Activated T-helper 1 cell treated with anti-CD3 and anti-CD28 coated beads, Interleukin-12 subunit alpha, Interleukin-12 subunit beta, Interleukin-2, Interleukin-4 antibody, amounts not matched to agents 30 ng/mL and 10 ng/mL and 1 ng/mL, durations not matched to agents 14 hours and 24 hours and 36 hours (primary cell): ENCODE measurements around the gene CROCC2. TPM values are rescaled to one million over a fixed set of nuclear protein-coding genes. Genes with fewer than 3 reads are reported as not detected.

Source experiments
- DNase-seq: peaks from one replicate; pipeline ENCODE4 v3.0.0; 2021; ENCODE audit warnings: low spot score
- H3K27ac Mint-ChIP-seq: one replicate; pipeline ENCODE4 v1.8.0; 2021; ENCODE audit warnings: mild to moderate bottlenecking, mixed read lengths
- H3K27me3 Mint-ChIP-seq: one replicate; pipeline ENCODE4 v1.8.0; 2022; ENCODE audit warnings: mild to moderate bottlenecking, moderate library complexity, mixed read lengths; ENCODE audit not compliant: insufficient read depth
- H3K36me3 Mint-ChIP-seq: one replicate; pipeline ENCODE4 v1.8.0; 2021; ENCODE audit warnings: low read depth, mixed read lengths
- H3K4me1 Mint-ChIP-seq: one replicate; pipeline ENCODE4 v1.8.0; 2021; ENCODE audit warnings: low read depth, mixed read lengths
- H3K4me3 Mint-ChIP-seq: one replicate; pipeline ENCODE4 v1.8.0; 2021; ENCODE audit warnings: mild to moderate bottlenecking, moderate library complexity, mixed read lengths
- H3K9me3 Mint-ChIP-seq: one replicate; pipeline ENCODE4 v1.8.0; 2021; ENCODE audit warnings: mixed read lengths
- intact Hi-C: fragments of 100-400 bp; cut with micrococcal nuclease; formaldehyde crosslinking; loops from one replicate; pipeline ENCODE4 v1.15.1; 2024
- total RNA-seq: library from RNA; stranded (reverse); gene quantifications from 2 replicates; pipeline ENCODE4 v1.2.3, GENCODE V29; 2022

CROCC2 gene
- not detected in 2 replicates for total RNA-seq

DNA sequence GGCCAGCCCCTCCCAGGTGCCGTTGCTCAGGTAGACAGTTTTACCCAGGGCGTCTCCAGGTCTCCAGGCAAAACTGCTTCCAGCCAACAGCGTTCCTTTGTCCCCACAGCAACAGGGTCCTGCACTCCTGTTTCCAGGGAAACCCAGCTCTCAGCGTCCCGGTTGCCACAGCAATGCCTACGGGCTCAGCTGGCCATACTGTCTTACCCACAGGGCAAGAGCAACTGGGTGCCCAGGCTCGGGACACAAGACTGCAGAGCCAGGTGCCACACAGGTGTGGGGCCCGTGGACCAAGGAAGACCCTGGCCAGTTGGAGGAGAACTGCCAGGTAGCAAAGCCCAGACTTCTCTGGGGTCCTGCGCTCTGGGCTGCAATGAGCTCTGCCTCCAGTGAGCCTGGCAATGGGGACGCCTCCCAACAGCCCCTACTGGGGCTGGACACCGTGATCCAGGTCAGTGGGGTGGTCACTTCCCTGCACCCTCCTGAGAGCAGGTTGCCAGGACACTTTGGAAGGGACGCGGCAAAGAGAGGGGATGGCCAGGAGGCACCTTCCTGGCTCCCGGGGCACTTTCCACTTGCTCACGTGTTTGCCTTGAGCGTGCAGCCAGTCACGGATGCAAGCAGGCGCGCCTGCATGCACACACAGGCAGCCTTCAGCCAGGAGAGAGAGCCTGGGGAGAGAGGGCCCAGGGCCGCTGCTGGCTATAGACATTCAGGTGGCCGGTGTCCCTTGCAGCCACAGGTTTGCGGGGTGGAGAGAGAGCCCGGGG lies at the start of gene CROCC2:
TSS of gene CROCC2 (plus strand) at position 196 of the 770 bp plus-strand sequence. CDS start at position 374, 178 bp downstream.
- no peak for DNase-seq
- H3K9me3 Mint-ChIP-seq: no peaks in the 10 kb centered on the region
- no peaks in the 10 kb centered on the region for H3K36me3 Mint-ChIP-seq
- intact Hi-C loops: no loop called here
- no peaks in the 10 kb centered on the region for H3K27me3 Mint-ChIP-seq
- H3K27ac Mint-ChIP-seq: no peak within 1 kb of the TSS
- H3K4me3 Mint-ChIP-seq: no peak within 1 kb of the TSS
- H3K4me1 Mint-ChIP-seq: no peaks in the 10 kb centered on the region

DNA sequence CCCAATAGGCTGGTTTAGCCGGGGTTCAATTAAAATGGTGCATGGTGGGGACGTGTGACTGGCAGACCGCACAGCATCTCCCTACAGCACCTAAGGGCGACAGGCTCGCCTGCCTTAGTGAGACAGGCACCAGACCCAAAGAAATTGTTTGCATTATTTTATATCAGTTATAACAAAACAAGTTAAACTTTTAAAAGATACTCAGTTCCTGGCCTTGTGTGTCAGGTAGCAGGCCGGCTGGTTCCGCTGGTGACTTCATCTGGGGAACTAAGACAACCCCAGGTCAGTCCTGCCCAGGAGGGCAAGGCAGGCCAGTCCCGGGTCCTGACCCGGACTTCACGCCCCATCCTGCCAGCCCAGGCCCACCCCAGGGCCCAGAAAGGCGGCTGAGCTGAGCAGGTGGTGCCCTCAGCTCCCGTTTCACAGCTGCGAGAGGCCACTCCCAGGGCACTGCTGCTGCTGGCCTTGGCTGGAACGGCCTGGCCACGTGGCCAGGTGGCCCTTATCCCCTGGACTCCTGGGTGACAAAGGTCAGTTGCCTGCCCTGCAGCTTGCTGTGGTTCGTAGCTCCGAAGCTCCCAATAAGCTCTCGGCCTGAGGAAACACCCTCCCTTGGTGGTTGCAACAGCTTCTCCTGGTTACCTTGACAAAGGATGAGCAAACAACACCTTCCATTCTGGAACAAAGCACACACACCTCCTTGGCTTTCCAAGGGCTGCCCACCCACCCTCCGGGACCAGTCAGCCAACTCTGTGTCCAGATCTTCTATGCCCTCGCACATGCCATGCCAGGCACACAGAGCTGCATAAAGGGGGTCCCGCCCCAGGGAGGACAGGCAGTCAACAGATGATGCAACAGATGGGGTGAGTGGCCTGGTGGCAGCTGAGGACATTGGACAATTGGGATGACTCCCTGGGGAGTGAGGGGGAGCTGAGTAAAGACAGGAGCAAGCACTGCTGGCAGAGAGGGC lies 48.8 kb upstream of the CROCC2 start:
- Mint-ChIP-seq H3K27ac (no peak overlapping the region), H3K36me3 (no peaks in the 10 kb centered on the region), H3K27me3 (peaks cover 6% of the 10 kb centered on the region), H3K9me3 (peaks cover 12% of the 10 kb centered on the region), H3K4me1 (no peaks in the 10 kb centered on the region), H3K4me3 (no peak overlapping the region)
- intact Hi-C loops: no loop called here
- no peak for DNase-seq

DNA sequence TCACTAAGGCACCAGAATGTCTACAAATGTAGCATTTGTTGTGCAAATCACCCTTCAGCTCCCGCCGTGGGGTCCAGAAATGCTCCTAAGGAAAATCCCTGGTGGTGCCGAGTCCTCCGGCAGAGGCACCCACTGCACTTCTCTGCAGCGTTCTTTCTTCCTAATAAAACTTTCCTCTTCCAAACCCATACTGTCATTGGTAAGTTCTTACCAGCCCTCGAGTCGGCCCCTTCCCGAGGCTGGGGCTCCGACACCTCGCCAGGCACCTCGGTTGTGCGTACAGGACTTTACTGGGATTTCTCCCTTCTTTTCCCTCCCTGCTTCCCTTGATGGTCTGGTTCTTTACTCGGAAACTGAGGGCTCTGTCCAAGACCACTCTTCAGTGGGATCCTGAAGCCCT lies 47.8 kb upstream of the CROCC2 start:
- H3K27ac Mint-ChIP-seq: no peak overlapping the region
- no peak for DNase-seq
- H3K36me3 Mint-ChIP-seq: no peaks in the 10 kb centered on the region
- H3K4me1 Mint-ChIP-seq: no peaks in the 10 kb centered on the region
- H3K4me3 Mint-ChIP-seq: no peak overlapping the region
- H3K27me3 Mint-ChIP-seq: peaks cover 9% of the 10 kb centered on the region
- H3K9me3 Mint-ChIP-seq: peaks cover 12% of the 10 kb centered on the region
- intact Hi-C loops: no loop called here

DNA sequence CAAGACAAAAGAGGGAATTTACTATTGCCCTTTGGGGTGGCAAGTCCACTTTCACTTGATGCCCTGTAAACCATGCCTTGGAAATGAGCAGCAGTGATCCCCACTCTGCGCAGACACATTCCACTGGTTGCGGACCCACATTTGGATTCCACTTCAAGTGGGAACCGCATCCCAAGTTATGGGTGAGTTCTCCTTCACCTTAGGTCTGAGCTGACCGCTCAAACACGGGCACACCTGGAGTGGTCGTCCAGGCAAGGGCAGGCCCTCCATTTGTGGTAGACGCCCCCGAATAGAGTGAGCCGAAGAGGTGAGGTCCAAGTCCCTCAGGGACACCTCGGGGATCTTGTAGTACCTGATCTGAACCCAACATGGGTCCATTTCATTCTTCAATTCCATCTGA lies 47.3 kb upstream of the CROCC2 start:
- H3K4me1 Mint-ChIP-seq: no peaks in the 10 kb centered on the region
- H3K27ac Mint-ChIP-seq: no peak overlapping the region
- no peak overlapping the region for H3K4me3 Mint-ChIP-seq
- H3K9me3 Mint-ChIP-seq: peaks cover 12% of the 10 kb centered on the region
- H3K36me3 Mint-ChIP-seq: no peaks in the 10 kb centered on the region
- no peak for DNase-seq
- H3K27me3 Mint-ChIP-seq: peaks cover 15% of the 10 kb centered on the region
- intact Hi-C loops: no loop called here

DNA sequence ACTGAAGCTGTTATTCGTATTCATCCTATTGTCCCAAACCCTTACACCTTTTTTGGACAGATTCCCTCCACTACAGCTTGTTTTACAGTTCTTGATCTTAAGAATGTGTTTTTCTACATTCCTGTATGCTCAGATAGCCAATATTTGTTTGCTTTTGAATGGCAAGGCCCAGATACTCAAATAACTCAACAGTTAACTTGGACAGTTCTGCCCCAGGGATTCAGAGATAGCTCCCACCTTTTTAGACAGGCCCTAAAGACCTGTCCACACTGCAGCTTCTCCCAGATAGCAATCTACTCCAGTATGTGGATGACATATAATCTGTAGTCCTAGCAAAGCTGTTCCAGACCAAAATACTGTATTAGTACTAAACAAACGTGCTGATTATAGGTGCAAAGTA lies 44.6 kb upstream of the CROCC2 start:
- intact Hi-C loops: no loop called here
- Mint-ChIP-seq H3K36me3 (no peaks in the 10 kb centered on the region), H3K27ac (no peak overlapping the region), H3K27me3 (peaks cover 27% of the 10 kb centered on the region), H3K4me3 (no peak overlapping the region), H3K4me1 (no peaks in the 10 kb centered on the region), H3K9me3 (no peaks in the 10 kb centered on the region)
- DNase-seq: no peak

DNA sequence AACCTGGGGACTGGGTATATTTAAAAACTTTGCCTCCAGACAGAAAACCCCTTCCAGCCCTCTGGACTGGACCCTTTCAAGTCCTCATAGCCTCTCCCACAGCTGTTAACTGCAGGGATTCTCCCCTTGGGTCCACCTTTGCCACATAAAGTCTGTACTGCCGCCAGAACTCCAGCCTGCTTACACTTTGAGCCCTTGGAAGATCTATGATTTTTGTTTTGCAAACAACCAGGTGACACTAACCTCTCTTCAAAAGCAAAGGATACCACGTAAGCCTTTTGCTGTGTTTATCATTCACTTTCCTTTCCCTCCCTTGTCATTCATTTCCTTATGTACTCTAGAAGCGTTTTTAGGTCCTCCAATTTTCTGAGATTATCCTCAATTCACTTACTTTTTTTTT lies 41.7 kb upstream of the CROCC2 start:
- no peaks in the 10 kb centered on the region for H3K36me3 Mint-ChIP-seq
- DNase-seq: no peak
- H3K27ac Mint-ChIP-seq: no peak overlapping the region
- no peaks in the 10 kb centered on the region for H3K4me1 Mint-ChIP-seq
- H3K4me3 Mint-ChIP-seq: no peak overlapping the region
- H3K9me3 Mint-ChIP-seq: no peaks in the 10 kb centered on the region
- peaks cover 28% of the 10 kb centered on the region for H3K27me3 Mint-ChIP-seq
- intact Hi-C loops: no loop called here

DNA sequence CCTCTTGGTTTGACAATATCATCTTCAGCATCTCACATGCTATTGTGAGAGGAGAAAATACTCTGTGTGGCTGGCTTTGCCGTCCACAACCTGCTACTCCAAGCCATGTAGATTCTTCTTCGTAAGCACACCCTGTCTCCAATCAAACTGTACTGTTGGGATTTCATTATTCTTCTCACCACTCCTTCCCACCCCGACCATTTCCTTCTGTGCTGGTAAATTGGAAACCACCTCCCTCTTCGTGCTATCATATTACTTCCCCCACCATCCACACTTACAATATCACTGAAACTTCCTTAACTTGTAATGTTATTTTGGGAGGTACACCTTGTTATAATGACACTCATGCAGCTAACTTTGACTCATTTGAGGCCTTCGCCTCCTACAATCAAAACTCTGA lies 40.7 kb upstream of the CROCC2 start:
- Mint-ChIP-seq H3K9me3 (no peaks in the 10 kb centered on the region), H3K27me3 (peaks cover 25% of the 10 kb centered on the region), H3K4me1 (no peaks in the 10 kb centered on the region), H3K4me3 (no peak overlapping the region), H3K36me3 (no peaks in the 10 kb centered on the region), H3K27ac (no peak overlapping the region)
- DNase-seq: no peak
- intact Hi-C loops: no loop called here

DNA sequence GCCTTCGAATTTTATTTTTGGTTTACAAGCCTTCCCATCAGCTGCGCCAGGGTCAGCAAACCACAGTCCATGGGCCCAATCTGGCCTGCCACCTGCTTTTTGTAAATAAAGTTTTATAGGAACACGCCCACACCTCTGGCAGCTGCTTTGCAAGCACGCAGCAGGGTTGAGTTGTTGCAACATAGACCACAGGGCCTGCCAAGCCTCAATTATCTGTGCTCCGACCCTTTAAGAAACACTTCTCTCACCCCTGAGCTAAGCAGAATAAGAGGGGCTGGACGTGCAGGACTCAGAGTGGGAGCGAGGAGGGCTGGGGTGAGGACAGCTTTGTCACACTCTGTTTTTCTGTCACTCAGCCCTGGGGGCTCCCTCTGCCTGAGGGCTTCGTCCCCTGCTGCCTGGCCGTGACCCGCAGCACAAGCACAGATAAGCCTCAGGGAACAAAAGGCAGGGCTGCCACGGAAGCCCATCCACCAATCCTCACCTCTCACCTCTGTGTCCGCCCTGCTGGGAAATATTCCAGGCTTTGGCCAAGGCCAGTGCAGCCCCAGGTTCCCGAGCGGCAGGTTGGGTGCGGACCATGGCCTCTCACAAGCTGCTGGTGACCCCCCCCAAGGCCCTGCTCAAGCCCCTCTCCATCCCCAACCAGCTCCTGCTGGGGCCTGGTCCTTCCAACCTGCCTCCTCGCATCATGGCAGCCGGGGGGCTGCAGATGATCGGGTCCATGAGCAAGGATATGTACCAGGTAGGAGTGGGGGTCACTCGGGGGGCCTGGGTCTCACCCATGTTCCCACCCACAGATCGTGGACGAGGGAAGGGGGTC lies 37.6 kb upstream of the CROCC2 start, which contains the start of gene AGXT:
TSS of gene AGXT (plus strand) at position 539 of the 823 bp plus-strand sequence. CDS start at position 581, 42 bp downstream.
- DNase-seq: no peak
- no peaks in the 10 kb centered on the region for H3K36me3 Mint-ChIP-seq
- H3K4me1 Mint-ChIP-seq: no peaks in the 10 kb centered on the region
- intact Hi-C loops: no loop called here
- H3K27ac Mint-ChIP-seq: no peak within 1 kb of the TSS
- no peaks in the 10 kb centered on the region for H3K9me3 Mint-ChIP-seq
- peaks cover 17% of the 10 kb centered on the region for H3K27me3 Mint-ChIP-seq
- no peak within 1 kb of the TSS for H3K4me3 Mint-ChIP-seq

DNA sequence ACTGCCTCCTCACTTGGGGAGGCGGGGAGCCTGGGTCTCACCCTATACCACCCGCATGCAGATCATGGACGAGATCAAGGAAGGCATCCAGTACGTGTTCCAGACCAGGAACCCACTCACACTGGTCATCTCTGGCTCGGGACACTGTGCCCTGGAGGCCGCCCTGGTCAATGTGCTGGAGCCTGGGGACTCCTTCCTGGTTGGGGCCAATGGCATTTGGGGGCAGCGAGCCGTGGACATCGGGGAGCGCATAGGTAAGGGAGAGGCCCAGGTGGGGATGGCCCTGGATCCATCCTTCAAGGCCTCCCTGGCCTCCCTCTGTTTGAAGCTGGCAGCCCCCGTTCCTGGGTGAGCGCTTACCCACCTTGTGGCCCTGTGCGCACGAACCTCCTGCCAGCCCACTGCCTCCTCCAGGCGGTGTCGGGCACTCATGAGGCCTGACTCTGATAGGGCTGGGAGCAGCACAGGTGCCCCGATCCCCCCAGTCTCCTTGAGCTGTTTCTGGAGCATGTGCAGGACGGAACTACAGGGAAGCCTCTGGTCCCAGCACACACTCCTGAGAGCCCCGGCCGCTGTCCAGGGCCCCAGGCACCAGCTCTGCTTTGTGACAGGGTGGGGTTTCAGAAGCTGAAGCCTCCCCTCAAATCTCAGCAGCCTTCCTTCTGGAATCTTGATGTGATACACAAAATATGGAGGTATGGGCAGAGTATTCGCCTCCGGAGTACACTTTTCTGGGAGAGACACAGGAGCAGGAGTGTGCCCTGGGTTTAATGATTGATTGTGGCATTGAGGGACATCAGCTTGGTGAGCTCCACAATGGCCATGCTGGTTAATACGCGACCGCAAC lies 36.8 kb upstream of the CROCC2 start:
- Mint-ChIP-seq H3K27me3 (peaks cover 12% of the 10 kb centered on the region), H3K36me3 (no peaks in the 10 kb centered on the region), H3K27ac (no peak overlapping the region), H3K9me3 (no peaks in the 10 kb centered on the region), H3K4me1 (no peaks in the 10 kb centered on the region), H3K4me3 (no peak overlapping the region)
- DNase-seq: no peak
- intact Hi-C loops: no loop called here

DNA sequence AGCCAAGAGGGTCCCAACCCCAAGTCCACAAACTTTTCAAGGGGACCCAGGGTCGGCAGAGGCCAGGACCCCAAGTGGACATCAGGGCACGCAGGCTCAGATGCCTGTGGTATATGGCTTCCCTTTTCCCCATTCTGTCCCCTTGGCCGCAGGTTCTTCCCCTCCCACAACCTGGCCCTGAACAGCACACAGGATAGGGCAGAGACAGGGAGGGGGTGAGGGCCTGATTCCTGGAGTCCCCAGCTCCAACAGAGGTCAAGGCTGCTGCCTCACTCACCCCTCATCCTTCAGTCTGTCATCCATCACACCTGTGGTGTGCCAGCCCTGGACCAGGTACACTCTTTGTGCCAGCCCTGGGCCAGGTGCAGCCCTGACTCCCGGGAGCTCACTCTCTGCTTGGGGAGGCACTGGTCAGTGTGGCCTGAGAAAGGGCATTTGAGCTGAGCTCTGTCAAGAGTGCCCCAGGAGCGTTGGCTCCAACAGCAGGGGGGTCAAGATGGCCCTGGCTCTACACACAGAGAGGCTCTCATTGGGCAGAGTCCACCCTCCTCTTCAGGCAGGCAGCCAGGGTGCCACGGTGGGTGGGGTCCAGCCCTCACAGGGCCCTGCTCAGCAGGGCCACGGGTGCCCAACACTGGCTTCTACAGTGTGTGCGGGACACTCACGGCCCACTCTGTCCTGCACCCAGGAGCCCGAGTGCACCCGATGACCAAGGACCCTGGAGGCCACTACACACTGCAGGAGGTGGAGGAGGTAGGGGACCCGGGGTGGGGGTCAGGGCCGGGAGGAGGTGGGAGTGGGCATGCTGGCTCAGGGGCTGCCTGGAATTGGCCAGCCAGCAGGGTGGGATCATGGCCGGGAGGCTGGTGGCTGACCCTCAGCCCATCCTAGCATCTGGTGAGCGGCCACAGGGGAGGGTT lies 35.9 kb upstream of the CROCC2 start:
- Mint-ChIP-seq H3K4me3 (no peak overlapping the region), H3K36me3 (no peaks in the 10 kb centered on the region), H3K27me3 (peaks cover 10% of the 10 kb centered on the region), H3K27ac (no peak overlapping the region), H3K4me1 (no peaks in the 10 kb centered on the region), H3K9me3 (no peaks in the 10 kb centered on the region)
- no peak for DNase-seq
- intact Hi-C loops: no loop called here
